PFSK-1 (cell line): ENCODE measurements around the gene CCDC97.

Experiments
- POLR2AphosphoS5 ChIP-seq: IDR thresholded peaks from 2 replicates; pipeline ENCODE4 v1.6.1; 2012; ENCODE audit warnings: low read depth, mild to moderate bottlenecking, control low read depth, low read length, moderate library complexity
- TAF1 ChIP-seq: IDR thresholded peaks from 2 replicates; pipeline ENCODE4 v1.6.1; 2012; ENCODE audit warnings: low read length, control low read depth, borderline replicate concordance; ENCODE audit not compliant: insufficient read depth

GRCh38 chr19:41318696-41319499, 8.9 kb downstream of the CCDC97 start:
- no peak for TF ChIP-seq TAF1
- peak; percentile 34; the same call in 1 of the 2 replicates for TF ChIP-seq POLR2AphosphoS5
